Ectodermal cell (in vitro differentiated cells): ENCODE results near the gene GULP1.

Source experiments
- H3K27ac ChIP-seq: 2 replicates; pipeline ENCODE4 v1.7.0; 2013; ENCODE audit warnings: mild to moderate bottlenecking, low read depth, low read length; ENCODE audit not compliant: insufficient read depth, poor library complexity, severe bottlenecking
- H3K27me3 ChIP-seq: 2 replicates; pipeline ENCODE4 v1.7.0; 2013; ENCODE audit warnings: mild to moderate bottlenecking, low read length; ENCODE audit not compliant: insufficient read depth, control insufficient read depth, poor library complexity, severe bottlenecking
- H3K36me3 ChIP-seq: one replicate; pipeline ENCODE4 v1.7.0; 2013; ENCODE audit warnings: low read length; ENCODE audit not compliant: control insufficient read depth, insufficient read depth
- H3K4me1 ChIP-seq: one replicate; pipeline ENCODE4 v1.7.0; 2013; ENCODE audit warnings: low read length; ENCODE audit not compliant: control insufficient read depth, insufficient read depth
- H3K4me3 ChIP-seq: 2 replicates; pipeline ENCODE4 v1.7.0; 2013; ENCODE audit warnings: low read depth, low read length, control low read depth; ENCODE audit not compliant: insufficient read depth
- H3K9me3 ChIP-seq: 2 replicates; pipeline ENCODE4 v1.7.0; 2013; ENCODE audit warnings: mild to moderate bottlenecking, low read length, moderate library complexity; ENCODE audit not compliant: control insufficient read depth
- WGBS, 2 experiments: methylation state at CpG; one replicate each; pipeline ENCODE4 v1.1.7; 2013; ENCODE audit warnings: missing lambda C conversion rate in 2 of 2; 5-methylcytosine and 5-hydroxymethylcytosine counted together

GULP1 gene

GRCh38 chr2:188333751-188334524 lies 42.3 kb downstream of the GULP1 start:
- Histone ChIP-seq H3K9me3 (no peaks in the 10 kb centered on the region), H3K36me3 (no peaks in the 10 kb centered on the region), H3K27me3 (no peaks in the 10 kb centered on the region), H3K4me1 (peaks cover 35% of the 10 kb centered on the region), H3K4me3 (no peak overlapping the region), H3K27ac (peak overlapping the region; percentile 68)
- 30 to 47% methylated on average over 3 to 5 of the region's 5 CpGs for WGBS, 2 experiments

- H3K27ac ChIP-seq = no peak overlapping the region
- no peak overlapping the region for H3K4me3 ChIP-seq
- no peaks in the 10 kb centered on the region for H3K9me3 ChIP-seq
- no peaks in the 10 kb centered on the region for H3K27me3 ChIP-seq
- WGBS, 2 experiments = 85 to 94% methylated on average over 2 to 3 of the region's 3 CpGs
- H3K4me1 ChIP-seq = peaks cover 30% of the 10 kb centered on the region
- H3K36me3 ChIP-seq = no peaks in the 10 kb centered on the region
Measured at GRCh38 chr2:188338463-188338862, 46.8 kb downstream of the GULP1 start.

DNA sequence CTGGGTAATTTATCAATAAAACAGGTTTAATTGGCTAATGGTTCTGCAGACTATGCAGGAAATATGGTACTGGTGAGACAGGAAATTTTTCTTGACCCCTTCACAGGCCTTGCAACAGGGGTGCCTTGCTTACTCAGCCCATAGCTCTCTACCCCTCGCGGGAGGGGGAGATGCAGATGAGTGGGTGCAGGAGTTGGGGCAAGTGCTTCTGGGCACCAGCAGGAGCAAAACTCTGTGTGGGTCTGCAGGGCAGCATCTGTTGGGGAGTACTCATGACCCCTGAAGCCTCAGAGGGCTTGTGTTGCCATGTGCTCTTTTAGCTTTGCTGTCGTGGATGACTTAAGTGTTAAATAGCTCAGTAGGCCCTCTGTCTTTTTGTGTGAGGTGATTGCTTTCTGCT lies 48.6 kb downstream of the GULP1 start:
- WGBS, 2 experiments = 57 to 73% methylated on average over 3 of the region's 3 CpGs
- H3K27me3 ChIP-seq = no peaks in the 10 kb centered on the region
- no peaks in the 10 kb centered on the region for H3K9me3 ChIP-seq
- H3K27ac ChIP-seq = peak overlapping the region; percentile 12
- peaks cover 16% of the 10 kb centered on the region for H3K4me1 ChIP-seq
- no peak overlapping the region for H3K4me3 ChIP-seq
- H3K36me3 ChIP-seq = no peaks in the 10 kb centered on the region

- no peaks in the 10 kb centered on the region for H3K9me3 ChIP-seq
- peaks cover 3% of the 10 kb centered on the region for H3K4me1 ChIP-seq
- WGBS, 2 experiments = 76 to 79% methylated on average over 3 of the region's 3 CpGs
- H3K36me3 ChIP-seq = no peaks in the 10 kb centered on the region
- no peak overlapping the region for H3K27ac ChIP-seq
- no peaks in the 10 kb centered on the region for H3K27me3 ChIP-seq
- H3K4me3 ChIP-seq = no peak overlapping the region
Measured at GRCh38 chr2:188345020-188345419, 53.3 kb downstream of the GULP1 start.

GRCh38 chr2:188345426-188345825 lies 53.8 kb downstream of the GULP1 start:
- H3K27me3 ChIP-seq = no peaks in the 10 kb centered on the region
- H3K4me1 ChIP-seq = no peaks in the 10 kb centered on the region
- no peaks in the 10 kb centered on the region for H3K9me3 ChIP-seq
- H3K4me3 ChIP-seq = no peak overlapping the region
- H3K36me3 ChIP-seq = no peaks in the 10 kb centered on the region
- no peak overlapping the region for H3K27ac ChIP-seq

GRCh38 chr2:188345831-188346458 lies 54.3 kb downstream of the GULP1 start:
- 85 to 94% methylated on average over 2 of the region's 3 CpGs for WGBS, 2 experiments
- no peaks in the 10 kb centered on the region for H3K36me3 ChIP-seq
- H3K4me1 ChIP-seq = no peaks in the 10 kb centered on the region
- H3K9me3 ChIP-seq = no peaks in the 10 kb centered on the region
- H3K27ac ChIP-seq = no peak overlapping the region
- no peaks in the 10 kb centered on the region for H3K27me3 ChIP-seq
- no peak overlapping the region for H3K4me3 ChIP-seq

DNA sequence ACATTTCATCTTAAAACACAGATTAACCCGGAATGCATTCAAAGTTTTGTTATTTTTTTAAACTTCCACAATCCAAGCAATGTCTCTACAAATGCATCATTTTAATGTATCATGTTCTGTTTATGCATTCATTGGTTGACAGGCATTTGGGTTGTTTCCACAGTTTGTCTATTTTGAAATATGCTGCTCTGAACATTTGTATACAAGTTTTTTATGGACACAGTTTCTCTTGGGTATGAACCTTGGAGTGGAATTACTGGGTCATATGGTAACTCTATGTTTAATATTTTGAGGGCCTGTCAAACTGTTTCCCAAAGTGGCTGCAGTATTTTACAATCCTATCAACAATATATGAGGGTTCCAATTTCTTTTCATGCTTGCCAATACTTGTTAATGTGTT lies 57.3 kb downstream of the GULP1 start:
- no peaks in the 10 kb centered on the region for H3K4me1 ChIP-seq
- no peaks in the 10 kb centered on the region for H3K9me3 ChIP-seq
- no peak overlapping the region for H3K27ac ChIP-seq
- WGBS, 2 experiments = 92 to 96% methylated on average over 1 of the region's 1 CpG
- no peaks in the 10 kb centered on the region for H3K36me3 ChIP-seq
- no peaks in the 10 kb centered on the region for H3K27me3 ChIP-seq
- no peak overlapping the region for H3K4me3 ChIP-seq

- H3K27ac ChIP-seq = no peak overlapping the region
- WGBS, 2 experiments = 94 to 96% methylated on average over 5 of the region's 5 CpGs
- H3K4me3 ChIP-seq = no peak overlapping the region
- no peaks in the 10 kb centered on the region for H3K36me3 ChIP-seq
- H3K4me1 ChIP-seq = no peaks in the 10 kb centered on the region
- H3K9me3 ChIP-seq = no peaks in the 10 kb centered on the region
- H3K27me3 ChIP-seq = no peaks in the 10 kb centered on the region
Measured at GRCh38 chr2:188353282-188353681, 61.6 kb downstream of the GULP1 start.

GRCh38 chr2:188360485-188361263 lies 69.0 kb downstream of the GULP1 start:
- 82 to 88% methylated on average over 8 to 9 of the region's 9 CpGs for WGBS, 2 experiments
- no peak overlapping the region for H3K27ac ChIP-seq
- no peaks in the 10 kb centered on the region for H3K36me3 ChIP-seq
- H3K9me3 ChIP-seq = no peaks in the 10 kb centered on the region
- no peaks in the 10 kb centered on the region for H3K27me3 ChIP-seq
- H3K4me3 ChIP-seq = no peak overlapping the region
- H3K4me1 ChIP-seq = no peaks in the 10 kb centered on the region

DNA sequence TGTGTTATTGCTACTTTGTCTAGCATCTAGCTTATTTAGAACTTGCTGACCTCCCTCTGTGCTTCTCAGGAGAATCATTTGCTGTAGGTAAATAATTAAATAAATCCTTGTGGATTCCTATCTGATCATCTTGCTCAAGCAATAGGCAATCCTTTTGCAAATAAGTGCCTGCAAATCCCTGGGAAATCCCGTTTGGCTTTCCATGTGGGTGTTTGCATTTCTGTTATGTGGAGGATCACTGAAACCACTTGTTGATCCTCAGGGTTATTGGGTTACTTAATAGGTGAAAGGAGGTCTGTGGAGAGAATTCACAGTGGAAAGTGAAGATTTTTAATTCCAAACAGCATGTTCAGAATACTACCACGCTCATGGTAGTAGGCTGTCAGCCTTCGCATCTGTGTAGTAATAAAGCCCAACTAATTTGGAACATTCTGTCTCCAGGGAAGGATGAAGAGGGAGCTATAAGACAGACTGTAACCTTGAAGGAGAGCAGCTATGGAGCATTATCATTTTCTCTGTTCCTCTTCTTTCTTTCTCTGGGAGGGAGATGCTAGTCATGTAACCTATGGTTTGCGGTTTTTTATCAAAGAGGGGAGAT lies 72.5 kb downstream of the GULP1 start:
- H3K9me3 ChIP-seq = no peaks in the 10 kb centered on the region
- H3K4me1 ChIP-seq = no peaks in the 10 kb centered on the region
- 71 to 74% methylated on average over 3 of the region's 4 CpGs for WGBS, 2 experiments
- no peaks in the 10 kb centered on the region for H3K36me3 ChIP-seq
- H3K27ac ChIP-seq = no peak overlapping the region
- H3K27me3 ChIP-seq = no peaks in the 10 kb centered on the region
- H3K4me3 ChIP-seq = no peak overlapping the region
